ENCODE data around the gene HSPA1A.
A peak's percentile ranks its signal among the peaks of the same experiment; 100 is the strongest.
"Not testable (repeated sequence)": the region's sequence is repeated elsewhere in the genome, so short reads cannot be mapped to it uniquely, and the experiment has no call there.

Gene HSPA1A

DNA sequence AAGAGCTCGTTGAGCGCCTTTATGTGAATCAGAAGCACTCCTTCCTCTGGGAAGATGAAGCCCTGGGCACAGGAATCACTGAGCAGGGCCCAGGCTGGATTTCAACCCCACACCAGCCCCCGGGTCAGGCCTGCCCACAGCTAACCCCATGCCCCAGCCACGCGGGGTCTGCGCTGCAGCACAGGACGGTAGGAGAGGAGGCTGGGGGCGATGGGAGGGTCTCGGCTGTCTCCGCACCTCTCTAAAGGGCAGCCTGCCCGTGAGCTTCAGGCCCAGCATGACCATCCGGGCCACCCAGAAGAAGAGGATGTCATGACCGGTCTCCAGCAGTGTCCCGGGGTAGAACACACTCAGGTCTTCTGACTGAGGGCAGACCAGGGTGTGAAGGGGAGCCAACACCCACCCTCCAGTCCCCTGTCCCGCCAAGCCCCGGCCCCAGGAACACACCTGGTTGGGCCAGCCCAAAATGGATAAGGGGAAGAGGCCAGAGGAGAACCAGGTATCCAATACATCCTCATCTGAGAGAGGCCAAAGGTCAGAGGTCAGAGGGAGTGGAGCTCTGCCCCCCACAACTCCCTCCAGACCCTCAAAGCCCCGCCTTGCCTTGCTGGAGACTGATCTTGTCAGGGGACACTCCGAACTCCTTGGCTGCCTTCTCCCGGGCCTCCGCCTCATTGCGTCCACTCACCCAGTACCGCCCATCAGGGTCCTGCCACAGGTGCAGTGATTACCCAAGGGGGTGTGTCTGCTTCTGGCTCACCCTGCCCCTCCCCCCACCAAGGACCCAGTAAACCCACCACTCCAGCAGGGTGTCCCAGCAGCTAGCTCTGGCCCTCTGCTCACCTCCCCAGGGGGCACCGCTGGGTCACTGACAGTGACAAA is 33.9 kb upstream of the HSPA1A start:
- no peak for DNase-seq (ENCODE audit: low spot score)
- no peak for FAIRE-seq

DNA sequence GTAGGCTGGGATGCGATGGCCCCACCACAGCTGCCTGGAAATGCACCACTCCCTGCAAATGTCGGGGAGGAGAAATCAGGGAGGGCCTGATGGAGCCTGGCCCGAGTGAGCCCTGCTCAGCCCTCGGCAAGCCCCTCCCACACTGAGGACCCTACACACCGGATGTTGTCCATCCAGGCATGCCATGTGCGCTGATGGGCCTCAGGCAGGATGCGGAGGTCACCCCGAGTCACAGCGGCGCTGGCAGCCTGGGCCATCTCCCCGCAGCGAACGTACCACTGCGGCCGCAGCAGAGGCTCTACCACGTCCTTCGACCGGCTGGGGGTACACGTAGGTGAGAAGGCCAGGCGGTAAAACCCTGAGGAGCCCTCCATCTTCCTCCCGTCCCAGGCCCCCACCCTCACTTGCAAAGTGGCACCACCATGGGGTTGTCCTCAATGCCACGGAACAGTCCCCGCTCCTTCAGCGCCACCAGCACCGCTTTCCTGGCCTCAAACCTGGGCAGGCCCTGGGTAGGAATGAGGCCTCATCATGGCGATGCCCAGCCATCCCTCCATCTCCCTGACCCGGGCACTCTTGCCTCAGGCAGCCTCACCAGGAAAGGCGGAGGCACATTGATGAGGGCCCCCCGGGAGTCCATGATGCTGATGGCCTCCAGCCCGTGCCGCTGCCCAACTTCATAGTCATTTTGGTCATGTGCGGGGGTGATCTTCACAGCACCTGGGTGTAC is 33.1 kb upstream of the HSPA1A start:
- DNase-seq (ENCODE audit: low spot score) (no peak), FAIRE-seq (no peak)

DNA sequence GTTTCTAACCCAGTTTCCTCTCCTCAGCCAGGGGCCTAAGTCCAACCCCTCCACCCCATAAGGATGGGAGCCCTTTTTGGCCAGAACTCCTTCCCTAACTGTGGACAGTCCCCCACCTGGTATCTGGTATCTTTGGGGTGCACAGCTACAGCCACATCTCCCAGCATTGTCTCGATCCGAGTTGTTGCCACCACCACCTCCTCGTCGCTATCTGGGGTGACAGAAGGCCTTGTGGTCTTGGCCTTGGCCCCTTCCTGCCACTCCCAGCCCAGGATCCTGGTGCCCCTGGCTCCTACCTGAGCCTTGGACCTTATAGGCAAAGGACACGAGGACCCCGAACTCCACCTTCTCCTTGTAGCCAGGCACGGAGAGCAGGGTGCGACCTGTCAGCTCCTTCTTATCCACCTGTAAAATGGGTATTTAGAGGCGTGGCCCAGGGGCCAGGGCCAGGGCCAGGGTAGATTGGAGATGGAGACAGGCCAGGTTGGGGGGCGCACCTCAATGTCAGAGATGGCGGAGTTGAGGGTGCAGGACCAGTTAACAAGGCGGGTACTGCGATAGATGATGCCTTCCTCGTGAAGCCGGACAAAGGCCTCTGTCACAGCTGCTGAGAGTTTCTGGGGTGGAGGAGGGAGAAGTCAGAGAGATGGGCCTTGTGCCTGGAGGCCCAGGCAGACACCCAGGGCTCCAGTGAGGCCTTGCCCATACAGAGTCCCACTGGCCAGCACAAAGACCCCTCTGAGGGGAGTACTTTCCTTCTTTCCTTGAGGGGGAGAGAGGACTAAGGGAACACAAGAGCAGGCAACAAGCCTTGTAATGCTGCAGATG is 31.0 kb upstream of the HSPA1A start:
- FAIRE-seq: no peak
- DNase-seq (ENCODE audit: low spot score): no peak

DNA sequence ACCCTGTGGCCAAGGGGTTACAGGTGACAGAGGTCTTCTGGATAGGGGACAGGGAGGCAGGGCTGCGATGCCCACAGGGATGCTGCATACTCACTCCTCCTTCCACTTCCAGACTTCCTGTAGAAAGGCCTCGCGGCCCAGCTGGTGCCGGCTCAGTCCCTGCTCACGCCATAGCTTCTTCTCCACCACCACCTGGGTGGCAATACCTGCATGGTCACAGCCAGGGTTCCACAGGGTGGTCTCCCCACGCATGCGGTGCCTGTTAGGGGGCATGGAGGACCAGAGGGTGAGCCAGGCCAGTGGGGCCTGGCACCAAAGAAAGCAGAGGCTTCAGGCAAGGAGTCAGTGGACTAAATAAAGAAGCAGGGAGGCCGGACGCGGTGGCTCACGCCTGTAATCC is 29.9 kb upstream of the HSPA1A start:
- DNase-seq (ENCODE audit: low spot score) (no peak), FAIRE-seq (no peak)

DNA sequence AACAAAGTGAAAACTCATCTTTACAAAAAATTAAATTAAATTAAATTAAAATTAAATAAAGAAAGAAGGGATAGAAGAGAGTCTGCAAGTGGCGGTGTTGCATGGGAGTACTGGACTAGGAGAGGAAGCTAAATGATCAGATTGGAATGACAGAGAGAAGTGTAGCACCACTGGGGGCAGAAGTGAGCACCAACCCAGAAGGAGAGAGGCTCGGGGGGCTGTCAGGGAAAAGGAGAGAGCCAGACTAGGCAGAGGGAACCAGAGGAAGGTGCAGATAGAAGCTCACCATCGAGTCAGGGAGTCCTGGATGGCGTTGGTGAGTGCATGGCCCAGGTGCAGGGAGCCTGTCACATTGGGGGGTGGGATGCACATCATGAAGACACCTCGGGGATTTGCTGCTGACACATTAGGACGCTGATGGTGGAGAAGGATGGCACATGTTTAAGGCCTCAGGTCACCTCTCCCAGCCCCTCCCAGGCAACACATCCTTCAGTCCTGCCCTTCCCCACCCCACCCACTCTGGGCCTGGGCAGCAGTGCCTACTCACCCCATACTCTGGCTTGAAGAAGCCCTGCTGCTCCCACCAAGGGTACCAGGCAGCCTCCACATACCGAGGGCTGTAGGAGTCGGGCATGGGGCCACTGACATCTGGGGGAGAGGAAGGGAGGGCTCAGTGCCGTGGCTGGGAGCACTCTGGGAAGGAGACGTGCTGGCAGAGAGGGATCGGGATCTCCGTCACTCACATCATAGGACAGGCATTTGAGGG is 23.8 kb upstream of the HSPA1A start:
- FAIRE-seq (no peak), DNase-seq (ENCODE audit: low spot score) (peak; percentile 16)

DNA sequence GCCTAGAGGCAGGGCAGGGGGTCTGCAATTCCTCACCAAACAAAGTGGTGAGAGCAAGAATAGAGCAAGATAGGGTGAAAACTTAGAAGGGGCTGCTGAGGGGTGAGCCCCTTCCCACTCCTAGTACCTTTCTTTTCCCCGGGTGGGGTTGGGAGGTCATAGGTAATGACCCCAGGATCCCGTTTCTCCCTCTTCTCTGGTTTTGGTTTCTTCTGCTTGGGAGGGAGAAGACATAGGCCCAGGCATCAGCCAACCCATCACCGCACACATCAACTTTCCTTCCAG is 23.3 kb upstream of the HSPA1A start:
- FAIRE-seq (no peak), DNase-seq (ENCODE audit: low spot score) (no peak)

DNA sequence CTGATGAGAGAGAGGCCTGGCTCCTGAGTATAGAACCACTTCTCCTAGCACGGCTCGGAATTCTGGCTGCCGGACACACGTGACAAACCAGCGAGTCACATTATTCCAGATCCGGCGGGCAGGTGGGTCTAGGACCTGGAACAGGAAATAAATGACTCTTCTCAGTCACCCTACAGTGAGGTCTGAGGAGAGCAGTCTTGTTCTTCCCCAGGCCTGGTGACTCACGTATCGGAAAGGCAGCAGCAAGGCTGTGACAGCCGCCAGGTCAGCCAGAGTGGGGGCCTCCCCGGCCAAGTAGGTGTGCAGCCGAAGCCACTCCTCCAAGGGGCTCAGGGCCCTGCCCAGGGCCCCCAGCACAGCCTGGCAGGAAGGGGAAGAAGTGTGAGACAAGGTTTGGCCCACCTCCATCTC is 22.6 kb upstream of the HSPA1A start:
- DNase-seq (ENCODE audit: low spot score) (peak; percentile 89), FAIRE-seq (peak; percentile 63)

DNA sequence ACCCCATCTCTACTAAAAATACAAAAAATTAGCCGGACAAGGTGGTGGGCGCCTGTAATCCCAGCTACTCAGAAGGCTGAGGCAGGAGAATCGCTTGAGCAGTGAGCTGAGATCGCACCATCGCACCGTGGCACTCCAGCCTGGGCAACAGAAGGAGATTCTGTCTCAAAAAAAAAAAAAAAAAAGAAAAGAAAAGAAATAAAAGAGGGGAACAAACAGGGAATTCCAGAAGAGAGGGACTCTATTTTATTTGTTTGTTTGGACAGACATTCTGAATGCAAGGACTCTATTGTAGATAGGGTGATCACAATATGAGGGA is 21.5 kb upstream of the HSPA1A start:
- FAIRE-seq; DNase-seq (ENCODE audit: low spot score): not testable (repeated sequence)

DNA sequence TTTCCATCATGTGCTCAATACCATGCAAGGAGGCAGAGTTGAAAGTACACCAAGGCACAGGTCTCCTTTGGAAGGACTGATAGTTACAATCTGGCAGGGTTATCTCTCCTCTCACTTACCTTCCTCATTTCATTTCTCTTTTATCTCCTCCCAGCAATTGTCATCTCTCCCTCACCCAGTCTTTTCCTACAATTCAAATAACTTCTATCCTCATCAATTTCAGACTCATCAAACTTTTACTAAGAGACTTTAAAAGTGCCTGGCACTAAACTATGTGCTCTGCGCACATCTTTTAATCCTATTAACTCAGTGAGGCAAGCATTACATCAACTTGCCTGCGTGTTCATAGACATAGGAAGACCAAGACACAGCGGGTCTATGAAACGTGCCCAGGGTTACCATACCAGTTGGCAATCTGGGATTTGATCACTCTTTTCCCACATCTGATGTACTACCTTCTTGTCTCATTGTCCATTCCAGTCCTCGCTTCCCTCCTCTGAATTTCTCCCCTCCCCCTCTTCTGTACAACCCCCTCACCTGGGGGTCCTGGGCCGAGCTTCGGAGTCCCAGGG is 21.0 kb upstream of the HSPA1A start:
- DNase-seq (ENCODE audit: low spot score): no peak

DNA sequence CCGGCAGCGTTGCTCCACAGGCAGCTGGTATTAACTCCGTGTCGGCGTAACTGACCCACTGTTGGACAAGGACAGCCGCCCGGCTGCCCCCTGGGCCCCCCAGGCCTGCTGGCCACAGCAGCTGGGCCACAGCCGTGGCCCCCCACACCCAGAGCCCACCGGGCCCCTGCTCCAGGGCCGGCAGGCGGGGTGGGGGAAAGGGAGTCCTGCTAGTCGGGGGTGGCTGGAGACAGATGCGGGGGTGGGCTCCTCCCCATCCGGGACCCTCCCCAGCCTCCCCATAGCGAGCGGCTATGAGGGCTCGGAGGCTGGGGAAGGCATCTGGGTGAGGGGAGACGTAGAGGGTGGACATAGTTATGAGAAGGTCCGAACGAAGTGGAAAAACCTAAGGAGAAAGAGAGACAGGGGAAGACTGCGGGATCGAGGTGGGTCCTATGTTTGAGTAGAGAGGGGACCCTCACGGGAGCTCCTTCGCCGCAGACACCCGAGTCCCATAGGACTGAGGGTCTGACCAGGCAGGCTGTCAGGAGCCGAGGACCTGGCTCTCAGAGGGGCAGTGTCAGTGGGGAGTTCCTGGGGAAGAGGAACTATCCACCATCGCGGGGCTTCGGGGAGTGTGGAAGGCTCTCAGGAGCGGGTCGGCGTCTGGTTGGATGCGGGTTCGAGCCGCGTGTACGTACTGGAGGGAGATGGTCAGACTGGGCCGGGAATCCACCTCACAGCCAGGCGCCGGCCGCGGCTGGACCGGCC is 20.3 kb upstream of the HSPA1A start:
- FAIRE-seq: no peak
- DNase-seq (ENCODE audit: low spot score): no peak

More for the DNA sequence above, 21.0 kb upstream of the HSPA1A start:
- no peak for FAIRE-seq

DNA sequence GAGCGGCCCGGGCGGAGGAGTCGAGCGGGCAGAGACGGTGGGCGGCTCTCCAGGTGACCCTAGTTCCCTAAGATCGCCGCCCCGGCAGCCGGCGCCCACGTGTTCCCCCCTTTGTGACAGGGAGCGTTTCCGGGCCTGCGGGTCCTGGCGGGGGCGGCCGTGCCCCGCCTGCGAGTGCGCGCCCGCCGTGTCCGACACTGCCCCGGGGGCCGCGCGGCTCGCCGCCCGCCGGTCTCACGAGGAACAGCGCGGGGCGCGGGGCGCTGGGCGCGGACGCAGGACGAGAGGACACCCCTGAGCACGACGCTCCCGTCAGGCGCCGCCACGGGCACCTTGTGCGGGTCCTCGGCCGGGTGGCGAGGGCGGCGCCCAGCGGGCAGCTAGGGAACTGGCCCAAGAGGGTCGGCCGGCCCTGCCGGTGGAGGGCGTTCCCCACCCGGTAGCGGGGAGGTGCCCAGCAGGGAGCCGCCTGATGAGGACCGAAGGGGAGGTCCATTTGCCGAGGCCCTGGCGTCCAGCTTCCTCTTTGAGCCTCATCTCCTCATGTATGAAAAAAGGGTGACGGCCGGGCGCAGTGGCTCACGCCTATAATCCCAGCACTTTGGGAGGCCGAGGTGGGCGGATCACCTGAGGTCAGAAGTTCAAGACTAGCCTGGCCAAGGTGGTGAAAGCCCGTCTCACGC is 19.6 kb upstream of the HSPA1A start, which contains the start of gene VARS1:
VARS1 (minus strand) TSS at position 137 of the 683 bp plus-strand sequence. CDS start 535 bp downstream, outside the sequence.
- FAIRE-seq (no peak), DNase-seq (ENCODE audit: low spot score) (peak; percentile 85)

DNA sequence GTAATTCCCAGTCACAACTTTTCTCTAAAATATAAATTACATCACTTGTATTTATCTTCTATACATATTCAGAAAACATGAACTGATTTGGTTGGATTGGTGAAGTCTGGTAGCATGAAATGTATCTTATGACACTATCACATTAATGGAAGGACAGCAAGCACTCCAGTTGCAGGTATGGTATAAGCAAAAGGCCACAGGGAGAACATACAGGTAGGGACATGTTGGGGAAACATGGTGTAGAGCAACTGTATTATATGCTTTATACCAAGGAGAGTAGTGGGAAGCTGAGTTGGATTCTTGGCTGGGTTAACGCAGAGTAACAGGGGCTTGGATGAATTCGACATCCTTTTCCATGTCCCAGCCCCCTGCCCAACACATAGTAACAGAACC is 18.4 kb upstream of the HSPA1A start:
- DNase-seq (ENCODE audit: low spot score): no peak
- no peak for FAIRE-seq

DNA sequence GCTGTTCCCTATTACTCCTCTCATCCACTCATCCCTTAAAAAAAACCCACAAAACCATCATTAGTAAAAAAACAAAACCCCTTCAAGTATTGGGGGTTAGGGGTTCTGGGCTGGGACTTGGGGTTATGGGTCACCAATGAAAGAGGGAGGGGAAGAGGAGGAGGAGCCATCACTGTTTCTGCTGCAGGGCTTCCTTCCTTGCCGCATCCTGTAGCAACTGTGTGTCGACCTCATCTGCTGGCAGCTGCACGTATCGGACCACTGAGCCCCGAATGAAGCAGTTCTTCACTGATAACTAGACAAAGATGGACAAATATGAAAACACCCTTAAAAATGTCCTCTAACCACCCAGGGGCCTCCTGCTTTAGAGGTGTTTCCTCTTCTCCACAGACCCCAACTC is 17.8 kb upstream of the HSPA1A start:
- DNase-seq (ENCODE audit: low spot score) (no peak), FAIRE-seq (no peak)

DNA sequence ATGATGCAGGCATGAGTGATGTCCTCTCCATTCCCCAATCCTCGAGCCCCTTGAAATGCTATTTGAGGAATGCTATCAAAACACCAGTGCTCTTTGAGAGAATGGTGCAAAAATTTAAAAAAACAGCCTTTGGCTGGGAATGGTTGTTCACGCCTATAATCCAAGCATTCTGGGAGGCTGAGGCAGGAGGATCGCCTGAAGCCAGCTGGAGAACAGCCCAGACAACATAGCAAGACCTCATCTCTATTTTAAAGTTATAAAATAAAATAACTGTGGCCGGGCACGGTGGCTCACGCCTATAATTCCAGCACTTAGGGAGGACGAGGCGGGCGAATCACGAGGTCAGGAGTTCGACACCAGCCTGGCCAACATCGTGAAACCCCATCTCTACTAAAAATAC is 15.6 kb upstream of the HSPA1A start:
- FAIRE-seq (no peak), DNase-seq (ENCODE audit: low spot score) (no peak)

DNA sequence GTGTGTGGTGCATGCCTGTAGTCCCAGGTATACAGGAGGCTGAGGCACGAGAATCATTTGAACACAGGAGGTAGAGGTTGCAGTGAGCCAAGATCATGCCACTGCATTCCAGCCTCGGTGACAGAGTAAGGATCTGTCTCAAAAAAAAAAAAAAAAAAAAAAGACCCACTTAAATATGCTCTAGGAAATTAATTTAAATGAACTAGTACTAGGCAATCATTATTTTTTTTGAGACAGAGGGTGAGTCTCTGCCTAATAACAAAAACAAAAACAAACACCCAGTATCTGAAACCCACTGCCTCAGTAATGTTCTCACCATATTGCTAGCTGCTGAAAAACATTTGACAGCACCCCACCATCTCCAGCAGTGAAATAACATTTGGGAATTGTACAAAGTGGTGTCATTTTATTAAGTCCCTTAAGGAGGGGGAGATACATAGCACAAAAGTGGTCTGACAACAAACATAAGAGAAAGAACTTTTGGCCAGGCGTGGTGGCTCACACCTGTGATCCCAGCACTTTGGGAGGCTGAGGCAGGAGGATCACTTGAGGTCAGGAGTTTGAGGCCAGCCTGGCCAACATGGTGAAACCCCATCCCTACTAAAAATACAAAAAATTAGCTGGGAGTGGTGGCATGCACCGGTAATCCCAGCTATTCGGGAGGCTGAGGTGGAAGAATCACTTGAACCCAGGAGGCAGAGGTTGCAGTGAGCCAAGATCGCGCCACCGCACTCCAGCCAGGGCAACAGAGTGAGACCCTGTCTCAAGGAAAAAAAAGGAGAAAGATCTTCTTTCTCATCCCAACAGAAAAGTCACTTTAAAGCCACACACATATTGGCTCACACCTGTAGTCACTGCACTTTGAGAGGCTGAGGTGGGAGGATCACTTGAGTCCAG is 14.1 kb upstream of the HSPA1A start:
- DNase-seq (ENCODE audit: low spot score); FAIRE-seq: not testable (repeated sequence)

DNA sequence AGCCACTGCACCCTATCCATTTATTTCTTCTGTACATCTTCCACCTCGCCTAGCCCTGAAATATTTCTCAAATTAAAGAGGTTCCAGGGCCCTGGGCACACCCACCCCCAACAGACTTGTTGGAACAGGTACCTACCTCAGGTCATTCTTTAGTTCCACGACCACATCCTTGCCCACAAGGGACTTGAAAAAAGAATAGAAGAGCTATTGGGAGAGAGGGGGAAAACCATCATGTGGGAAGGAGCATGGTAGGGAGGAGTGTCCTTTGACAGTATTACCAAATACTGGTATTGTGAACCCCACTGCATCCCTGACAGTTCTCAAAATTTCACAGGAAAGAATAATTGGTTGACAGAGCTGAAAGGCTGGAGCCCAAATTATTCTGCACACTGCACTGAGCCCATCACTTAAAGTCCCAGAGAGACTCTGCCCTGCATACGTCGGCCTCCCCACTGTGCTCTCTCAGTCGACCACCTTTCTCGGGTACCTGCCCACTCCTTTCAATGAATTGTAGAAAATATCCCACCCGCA is 9.3 kb upstream of the HSPA1A start:
- DNase-seq (ENCODE audit: low spot score) (no peak), FAIRE-seq (no peak)

DNA sequence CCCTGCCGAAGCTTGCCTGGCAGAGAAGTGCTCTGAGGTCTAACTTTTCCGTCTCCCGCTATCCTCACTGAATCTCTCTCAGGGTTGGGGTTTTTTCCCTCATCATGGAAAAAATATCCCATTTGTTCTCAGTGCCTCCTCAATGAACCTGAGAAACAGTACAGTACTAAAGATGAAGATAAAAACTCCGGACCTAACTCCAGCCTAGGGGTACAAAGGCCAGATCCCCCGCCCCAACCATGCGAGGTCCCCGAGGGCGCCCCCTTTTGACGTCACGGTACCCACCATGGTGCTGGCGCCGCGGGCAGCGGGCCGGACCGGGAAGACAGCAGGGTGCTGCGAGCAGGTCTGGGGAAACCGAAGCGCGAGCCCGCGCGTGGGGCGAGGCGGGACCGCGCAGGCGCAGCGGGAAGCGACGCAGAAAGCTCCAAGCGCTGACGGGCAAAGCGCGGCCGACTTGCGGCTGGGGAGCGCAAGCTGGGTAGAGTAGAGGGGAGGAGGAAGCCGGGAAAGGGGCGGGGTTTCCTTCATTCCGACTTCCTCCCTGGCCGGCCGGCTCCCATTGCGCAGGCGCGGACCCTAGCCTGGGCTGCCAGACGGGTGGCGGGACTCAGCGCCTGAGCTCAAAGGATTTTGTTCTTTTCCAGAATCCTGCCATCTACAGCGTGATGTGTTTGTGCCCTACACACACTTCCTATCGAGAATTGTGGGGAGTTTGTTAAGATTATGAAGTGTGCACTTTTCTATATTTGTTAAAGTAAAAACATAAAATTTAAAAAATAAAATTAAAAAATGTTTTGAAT is 8.7 kb upstream of the HSPA1A start, which contains the start of gene LSM2:
LSM2 (minus strand) TSS at position 497 of the 803 bp plus-strand sequence; CDS start at position 288, 209 bp downstream.
- FAIRE-seq: peak; percentile 80
- peak; percentile 93 for DNase-seq (ENCODE audit: low spot score)

All from RCC 7860 (cell line).